HepG2 (cell line): ENCODE measurements around the gene PSMD5. TPM values are rescaled to one million over a fixed set of nuclear protein-coding genes. Genes with fewer than 3 reads are reported as not detected.

ENCODE experiments used
- GFI1 ChIP-seq: sonication (generic); formaldehyde crosslinking; IDR thresholded peaks from 2 replicates; pipeline ENCODE4 v1.5.0; 2020; ENCODE audit warnings: missing genetic modification reagents, mild to moderate bottlenecking, borderline replicate concordance
- GLI4 ChIP-seq: sonication (generic); formaldehyde crosslinking; IDR thresholded peaks from 2 replicates; pipeline ENCODE4 v1.5.1; 2020; ENCODE audit warnings: missing genetic modification reagents, mild to moderate bottlenecking, moderate library complexity, borderline replicate concordance
- KDM3A ChIP-seq: IDR thresholded peaks from 2 replicates; pipeline ENCODE4 v1.6.1; 2018; ENCODE audit warnings: low read depth, missing compliant biosample characterization
- KLF11 ChIP-seq: IDR thresholded peaks from 2 replicates; pipeline ENCODE4 v1.6.1; 2016; ENCODE audit warnings: missing compliant biosample characterization
- NFYC ChIP-seq: IDR thresholded peaks from 2 replicates; pipeline ENCODE4 v1.6.1; 2016; ENCODE audit warnings: missing genetic modification reagents, missing compliant biosample characterization
- ZNF335 ChIP-seq: sonication (generic); formaldehyde crosslinking; IDR thresholded peaks from 2 replicates; pipeline ENCODE4 v1.4.0; 2020; ENCODE audit warnings: missing genetic modification reagents
- ZNF550 ChIP-seq: sonication (generic); formaldehyde crosslinking; IDR thresholded peaks from 2 replicates; pipeline ENCODE4 v1.4.0; 2020; ENCODE audit warnings: mild to moderate bottlenecking, missing genetic modification reagents, borderline replicate concordance
- ZNF83 ChIP-seq: sonication (generic); formaldehyde crosslinking; IDR thresholded peaks from 2 replicates; pipeline ENCODE4 v1.4.0; 2020; ENCODE audit warnings: missing genetic modification reagents, mild to moderate bottlenecking, borderline replicate concordance
- ZNF850 ChIP-seq: sonication (generic); formaldehyde crosslinking; conservative IDR thresholded peaks from 2 replicates; pipeline ENCODE4 v1.9.0; 2021; ENCODE audit warnings: mild to moderate bottlenecking, missing genetic modification reagents
- polyA plus RNA-seq, 8 experiments: library from polyadenylated mRNA; depleted of rRNA in 3 of 8; stranded (reverse) in 7 of 8; unstranded in 1 of 8; fragments of >200 nt; fragmentation: Illumina TruSeq in 4 of 8; extraction: Trizol in 4 of 8; gene quantifications; 2 replicates each; pipeline versions ENCODE4 v1.2.1 to v1.2.3, GENCODE V29; 2011 to 2016; ENCODE audit warnings: low read depth in 4 of 8, missing spikeins in 1 of 8, mixed read lengths in 1 of 8; ENCODE audit not compliant: insufficient read depth in 1 of 8
- total RNA-seq, 5 experiments: library from RNA; depleted of rRNA; stranded (reverse); fragments of >200 nt; fragmentation: Illumina TruSeq; extraction: Trizol; gene quantifications; 2 replicates each; pipeline ENCODE4 v1.2.3, GENCODE V29; 2016; ENCODE audit warnings: low read depth in 1 of 5
- TF ChIP-seq, protein P1 (sequence below), 2 experiments: IDR thresholded peaks; 2 replicates each; pipeline ENCODE4 v1.6.1; 2011 to 2012; ENCODE audit warnings: low read length in 2 of 2, borderline replicate concordance in 1 of 2, low read depth in 1 of 2, mild to moderate bottlenecking in 1 of 2, moderate library complexity in 1 of 2
- TF ChIP-seq, protein P2 (sequence below): sonication (generic); formaldehyde crosslinking; IDR thresholded peaks from 2 replicates; pipeline ENCODE4 v1.5.1; 2020; ENCODE audit warnings: missing genetic modification reagents, mild to moderate bottlenecking, borderline replicate concordance
- TF ChIP-seq, protein P3 (sequence below): sonication (generic); formaldehyde crosslinking; IDR thresholded peaks from 2 replicates; pipeline ENCODE4; 2020; ENCODE audit warnings: missing genetic modification reagents, mild to moderate bottlenecking, borderline replicate concordance
- TF ChIP-seq, protein P4 (sequence below): IDR thresholded peaks from 2 replicates; pipeline ENCODE4 v1.6.1; 2012; ENCODE audit warnings: low read depth, low read length, improper control_type of control experiment

PSMD5 gene
- total and polyA plus RNA-seq, 2 of the 13 experiments (the other 11 are each of a cell fraction or from before 2014, with no cell fraction given), result 12.7 to 18.1 TPM

DNA sequence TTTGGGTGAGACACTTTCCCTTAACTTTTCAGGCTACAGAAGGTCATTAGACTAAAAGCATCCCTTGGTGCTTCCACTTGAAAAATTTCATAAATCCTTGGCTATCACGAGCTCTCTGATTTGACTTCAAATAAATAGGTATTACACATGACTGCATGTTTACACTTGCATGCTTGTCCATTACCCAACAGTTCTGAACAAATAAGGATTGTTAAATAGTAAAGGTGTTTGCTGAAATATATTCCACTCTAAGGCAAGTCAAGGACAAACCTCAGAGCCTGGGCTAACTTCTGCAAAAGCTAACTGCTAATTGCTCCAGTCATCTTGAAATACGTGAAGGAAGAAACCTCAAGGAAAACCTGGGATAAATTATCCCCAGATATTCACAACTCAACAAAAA is 64.0 kb downstream of the PSMD5 start (continued):
- TF ChIP-seq, protein P1, sequence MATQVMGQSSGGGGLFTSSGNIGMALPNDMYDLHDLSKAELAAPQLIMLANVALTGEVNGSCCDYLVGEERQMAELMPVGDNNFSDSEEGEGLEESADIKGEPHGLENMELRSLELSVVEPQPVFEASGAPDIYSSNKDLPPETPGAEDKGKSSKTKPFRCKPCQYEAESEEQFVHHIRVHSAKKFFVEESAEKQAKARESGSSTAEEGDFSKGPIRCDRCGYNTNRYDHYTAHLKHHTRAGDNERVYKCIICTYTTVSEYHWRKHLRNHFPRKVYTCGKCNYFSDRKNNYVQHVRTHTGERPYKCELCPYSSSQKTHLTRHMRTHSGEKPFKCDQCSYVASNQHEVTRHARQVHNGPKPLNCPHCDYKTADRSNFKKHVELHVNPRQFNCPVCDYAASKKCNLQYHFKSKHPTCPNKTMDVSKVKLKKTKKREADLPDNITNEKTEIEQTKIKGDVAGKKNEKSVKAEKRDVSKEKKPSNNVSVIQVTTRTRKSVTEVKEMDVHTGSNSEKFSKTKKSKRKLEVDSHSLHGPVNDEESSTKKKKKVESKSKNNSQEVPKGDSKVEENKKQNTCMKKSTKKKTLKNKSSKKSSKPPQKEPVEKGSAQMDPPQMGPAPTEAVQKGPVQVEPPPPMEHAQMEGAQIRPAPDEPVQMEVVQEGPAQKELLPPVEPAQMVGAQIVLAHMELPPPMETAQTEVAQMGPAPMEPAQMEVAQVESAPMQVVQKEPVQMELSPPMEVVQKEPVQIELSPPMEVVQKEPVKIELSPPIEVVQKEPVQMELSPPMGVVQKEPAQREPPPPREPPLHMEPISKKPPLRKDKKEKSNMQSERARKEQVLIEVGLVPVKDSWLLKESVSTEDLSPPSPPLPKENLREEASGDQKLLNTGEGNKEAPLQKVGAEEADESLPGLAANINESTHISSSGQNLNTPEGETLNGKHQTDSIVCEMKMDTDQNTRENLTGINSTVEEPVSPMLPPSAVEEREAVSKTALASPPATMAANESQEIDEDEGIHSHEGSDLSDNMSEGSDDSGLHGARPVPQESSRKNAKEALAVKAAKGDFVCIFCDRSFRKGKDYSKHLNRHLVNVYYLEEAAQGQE (IDR thresholded peaks at IDR 0.05; ENCODE audit: borderline replicate concordance in 1 of 2, low read depth in 1 of 2, low read length in 2 of 2), result peak in 1 of 2 experiments; percentile 46; a peak in 1 of 4 replicates
- TF ChIP-seq GLI4 (CRISPR knock-in tag) (no peak), KDM3A (CRISPR knock-in tag) (no peak), ZNF83 (CRISPR knock-in tag) (no peak), KLF11 (CRISPR knock-in tag) (no peak; the same call in 1 of the 2 replicates), ZNF850 (no peak), ZNF550 (no peak), GFI1 (CRISPR knock-in tag) (peak; percentile 88), ZNF335 (no peak), NFYC (CRISPR knock-in tag) (no peak)
- TF ChIP-seq, protein P2, sequence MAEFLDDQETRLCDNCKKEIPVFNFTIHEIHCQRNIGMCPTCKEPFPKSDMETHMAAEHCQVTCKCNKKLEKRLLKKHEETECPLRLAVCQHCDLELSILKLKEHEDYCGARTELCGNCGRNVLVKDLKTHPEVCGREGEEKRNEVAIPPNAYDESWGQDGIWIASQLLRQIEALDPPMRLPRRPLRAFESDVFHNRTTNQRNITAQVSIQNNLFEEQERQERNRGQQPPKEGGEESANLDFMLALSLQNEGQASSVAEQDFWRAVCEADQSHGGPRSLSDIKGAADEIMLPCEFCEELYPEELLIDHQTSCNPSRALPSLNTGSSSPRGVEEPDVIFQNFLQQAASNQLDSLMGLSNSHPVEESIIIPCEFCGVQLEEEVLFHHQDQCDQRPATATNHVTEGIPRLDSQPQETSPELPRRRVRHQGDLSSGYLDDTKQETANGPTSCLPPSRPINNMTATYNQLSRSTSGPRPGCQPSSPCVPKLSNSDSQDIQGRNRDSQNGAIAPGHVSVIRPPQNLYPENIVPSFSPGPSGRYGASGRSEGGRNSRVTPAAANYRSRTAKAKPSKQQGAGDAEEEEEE (CRISPR knock-in tag), result no peak
- TF ChIP-seq, protein P3, sequence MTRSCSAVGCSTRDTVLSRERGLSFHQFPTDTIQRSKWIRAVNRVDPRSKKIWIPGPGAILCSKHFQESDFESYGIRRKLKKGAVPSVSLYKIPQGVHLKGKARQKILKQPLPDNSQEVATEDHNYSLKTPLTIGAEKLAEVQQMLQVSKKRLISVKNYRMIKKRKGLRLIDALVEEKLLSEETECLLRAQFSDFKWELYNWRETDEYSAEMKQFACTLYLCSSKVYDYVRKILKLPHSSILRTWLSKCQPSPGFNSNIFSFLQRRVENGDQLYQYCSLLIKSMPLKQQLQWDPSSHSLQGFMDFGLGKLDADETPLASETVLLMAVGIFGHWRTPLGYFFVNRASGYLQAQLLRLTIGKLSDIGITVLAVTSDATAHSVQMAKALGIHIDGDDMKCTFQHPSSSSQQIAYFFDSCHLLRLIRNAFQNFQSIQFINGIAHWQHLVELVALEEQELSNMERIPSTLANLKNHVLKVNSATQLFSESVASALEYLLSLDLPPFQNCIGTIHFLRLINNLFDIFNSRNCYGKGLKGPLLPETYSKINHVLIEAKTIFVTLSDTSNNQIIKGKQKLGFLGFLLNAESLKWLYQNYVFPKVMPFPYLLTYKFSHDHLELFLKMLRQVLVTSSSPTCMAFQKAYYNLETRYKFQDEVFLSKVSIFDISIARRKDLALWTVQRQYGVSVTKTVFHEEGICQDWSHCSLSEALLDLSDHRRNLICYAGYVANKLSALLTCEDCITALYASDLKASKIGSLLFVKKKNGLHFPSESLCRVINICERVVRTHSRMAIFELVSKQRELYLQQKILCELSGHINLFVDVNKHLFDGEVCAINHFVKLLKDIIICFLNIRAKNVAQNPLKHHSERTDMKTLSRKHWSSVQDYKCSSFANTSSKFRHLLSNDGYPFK (CRISPR knock-in tag), result no peak
- TF ChIP-seq, protein P4, sequence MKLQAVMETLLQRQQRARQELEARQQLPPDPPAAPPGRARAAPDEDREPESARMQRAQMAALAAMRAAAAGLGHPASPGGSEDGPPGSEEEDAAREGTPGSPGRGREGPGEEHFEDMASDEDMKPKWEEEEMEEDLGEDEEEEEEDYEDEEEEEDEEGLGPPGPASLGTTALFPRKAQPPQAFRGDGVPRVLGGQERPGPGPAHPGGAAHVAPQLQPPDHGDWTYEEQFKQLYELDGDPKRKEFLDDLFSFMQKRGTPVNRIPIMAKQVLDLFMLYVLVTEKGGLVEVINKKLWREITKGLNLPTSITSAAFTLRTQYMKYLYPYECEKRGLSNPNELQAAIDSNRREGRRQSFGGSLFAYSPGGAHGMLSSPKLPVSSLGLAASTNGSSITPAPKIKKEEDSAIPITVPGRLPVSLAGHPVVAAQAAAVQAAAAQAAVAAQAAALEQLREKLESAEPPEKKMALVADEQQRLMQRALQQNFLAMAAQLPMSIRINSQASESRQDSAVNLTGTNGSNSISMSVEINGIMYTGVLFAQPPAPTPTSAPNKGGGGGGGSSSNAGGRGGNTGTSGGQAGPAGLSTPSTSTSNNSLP, result peak; percentile 99
